HepG2 (cell line): ENCODE data around the gene ALDH2.

ENCODE experiments used
- BRCA1 ChIP-seq: sonication (generic); formaldehyde crosslinking; IDR thresholded peaks from 2 replicates; pipeline ENCODE4 v1.4.0; 2020; ENCODE audit warnings: missing genetic modification reagents
- CEBPB ChIP-seq: IDR thresholded peaks from 2 replicates; pipeline ENCODE4 v1.6.1; 2011; ENCODE audit warnings: low read depth, low read length, improper control_type of control experiment, borderline replicate concordance
- EZH2 ChIP-seq: conservative IDR thresholded peaks from 2 replicates; pipeline ENCODE4 v1.6.1; 2012; ENCODE audit warnings: mild to moderate bottlenecking, low read depth, low read length, moderate library complexity
- MAFK ChIP-seq, 2 experiments: IDR thresholded peaks in 1 of 2; conservative IDR thresholded peaks in 1 of 2; 2 replicates each; pipeline ENCODE4 v1.6.1; 2011; ENCODE audit warnings: improper control_type of control experiment in 2 of 2, low read length in 2 of 2
- SMAD1 ChIP-seq: sonication (generic); formaldehyde crosslinking; IDR thresholded peaks from 2 replicates; pipeline ENCODE4 v1.4.0; 2020; ENCODE audit warnings: missing genetic modification reagents, low read depth, mild to moderate bottlenecking, borderline replicate concordance

DNA sequence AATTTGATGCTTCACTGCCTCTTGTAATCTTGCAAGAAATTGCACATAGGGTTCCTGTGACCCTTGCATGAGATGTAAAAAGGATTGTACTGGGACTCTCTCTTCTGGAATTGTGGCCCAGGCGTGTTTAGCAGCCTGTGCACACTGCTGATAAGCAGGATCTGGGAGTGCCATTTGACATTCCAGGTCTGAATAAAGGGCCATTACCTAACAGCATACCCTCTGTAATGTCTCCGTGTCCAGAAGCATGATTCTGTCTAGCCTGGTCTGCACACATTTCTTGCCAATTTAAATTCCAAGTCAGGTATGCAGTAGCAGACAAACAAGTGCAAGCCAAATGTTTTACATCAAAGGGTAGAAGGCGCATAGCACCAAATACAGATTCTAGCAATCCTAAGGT lies 57.2 kb downstream of the ALDH2 start:
- TF ChIP-seq MAFK (conservative IDR thresholded peaks at IDR 0.05 in 1 of 2, IDR thresholded peaks at IDR 0.05 in 1 of 2; ENCODE audit: low read length in 2 of 2), result no peak
- no peak for TF ChIP-seq EZH2
- TF ChIP-seq BRCA1, result no peak
- no peak for TF ChIP-seq SMAD1
- TF ChIP-seq CEBPB, result no peak
